GM21737 (cell line): Measurements from ENCODE around the gene LSM14A.
"Not testable (repeated sequence)": the region's sequence is repeated elsewhere in the genome, so short reads cannot be mapped to it uniquely, and the experiment has no call there.

Experiments used
- ATAC-seq: cut with Tn5 transposase; IDR thresholded peaks from one replicate; pipeline ENCODE4 v1.9.1; 2021; ENCODE audit warnings: mild to moderate bottlenecking, moderate library complexity; ENCODE audit not compliant: unreplicated experiment

Gene LSM14A

DNA sequence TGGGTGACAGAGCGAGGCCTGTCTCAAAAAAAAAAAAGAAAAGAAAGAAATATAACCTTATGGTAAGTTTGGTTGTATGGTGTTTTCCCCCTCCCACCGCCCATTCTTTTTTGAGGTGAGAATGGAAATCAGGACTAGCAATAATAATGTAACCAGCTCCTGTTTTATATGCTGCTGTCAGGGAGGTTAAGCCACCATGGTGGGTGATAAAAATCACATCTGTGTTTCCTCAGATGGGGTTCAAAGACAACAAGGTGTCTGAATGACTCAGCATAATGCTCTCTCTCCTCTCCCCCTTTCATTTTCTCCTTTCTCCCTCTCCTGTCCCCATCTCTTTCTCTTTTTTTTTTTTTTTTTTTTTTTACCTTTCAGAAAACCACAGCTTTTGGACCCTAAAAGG is 53.7 kb downstream of the LSM14A start:
- ATAC-seq = no peak

DNA sequence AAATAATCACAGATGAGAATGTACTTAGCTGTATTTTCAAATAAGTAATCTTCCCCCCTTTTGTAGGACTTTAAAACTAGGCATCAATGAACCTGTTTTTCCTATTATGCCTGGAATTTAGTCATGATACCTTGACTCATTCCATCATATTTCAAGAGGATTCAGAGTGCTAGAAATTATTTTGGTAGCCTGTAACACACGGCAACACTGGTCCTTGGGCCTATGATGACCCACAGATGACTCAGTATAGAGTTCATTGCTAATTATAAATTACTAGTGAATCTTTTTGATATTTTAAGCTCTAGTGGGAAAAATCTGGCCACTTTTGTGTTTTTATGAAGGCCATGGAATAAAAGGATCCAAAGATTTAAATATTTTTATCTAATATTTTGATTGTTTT is 56.0 kb downstream of the LSM14A start:
- ATAC-seq = no peak

DNA sequence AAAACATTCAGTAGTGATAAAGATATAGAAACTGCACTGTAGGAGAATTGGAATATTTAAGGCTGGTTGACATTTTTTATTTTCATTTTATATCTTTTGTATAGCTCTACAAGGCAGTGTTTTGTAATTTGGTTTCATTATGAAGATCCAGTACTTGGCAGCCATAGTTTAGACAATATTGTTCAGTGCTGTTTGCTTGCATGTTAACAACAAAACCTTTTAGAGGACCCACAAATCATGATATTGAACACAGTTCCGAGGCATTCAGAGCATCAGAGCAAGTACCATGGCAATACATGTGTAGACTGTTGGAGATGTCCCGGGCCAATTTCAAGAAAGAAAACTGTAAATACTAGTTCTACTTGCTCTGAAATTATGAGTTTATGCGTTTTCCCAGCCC is 56.5 kb downstream of the LSM14A start:
- ATAC-seq = no peak

DNA sequence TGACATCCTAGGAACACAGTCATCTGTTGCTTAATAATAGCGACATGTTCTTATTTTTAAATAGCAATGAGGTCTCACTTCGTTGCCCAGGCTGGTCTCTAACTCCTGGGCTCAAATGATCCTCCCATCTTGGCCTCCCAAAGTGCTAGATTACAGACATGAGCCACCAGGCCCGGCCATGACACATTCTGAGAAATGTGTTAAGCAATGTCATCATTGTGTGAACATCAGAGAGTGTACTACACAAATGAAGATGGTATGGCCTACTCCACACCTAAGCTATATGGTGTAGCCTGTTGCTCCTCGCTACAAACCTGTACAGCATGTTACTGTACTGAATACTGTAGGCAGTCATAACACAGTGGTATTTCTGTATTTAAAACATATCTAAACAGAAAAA is 57.4 kb downstream of the LSM14A start:
- ATAC-seq = no peak

DNA sequence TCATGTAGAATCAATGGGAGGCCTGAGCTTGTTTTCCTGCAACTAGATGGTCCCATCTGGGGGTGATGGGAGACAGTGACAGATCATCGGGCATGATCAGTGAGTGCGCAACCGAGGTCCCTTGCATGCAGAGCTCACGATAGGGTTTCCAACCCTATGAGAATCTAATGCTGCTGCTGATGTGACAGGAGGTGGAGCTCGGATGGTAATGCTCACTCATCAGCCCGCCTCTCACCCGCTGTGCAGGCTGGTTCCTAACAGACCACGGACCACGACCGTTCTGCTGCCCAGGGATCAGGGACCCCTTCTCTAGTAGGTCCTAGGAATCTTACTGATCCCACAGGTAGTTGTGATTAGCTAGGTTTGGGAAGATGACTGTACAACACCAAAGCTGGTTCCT is 58.5 kb downstream of the LSM14A start:
- no peak for ATAC-seq

DNA sequence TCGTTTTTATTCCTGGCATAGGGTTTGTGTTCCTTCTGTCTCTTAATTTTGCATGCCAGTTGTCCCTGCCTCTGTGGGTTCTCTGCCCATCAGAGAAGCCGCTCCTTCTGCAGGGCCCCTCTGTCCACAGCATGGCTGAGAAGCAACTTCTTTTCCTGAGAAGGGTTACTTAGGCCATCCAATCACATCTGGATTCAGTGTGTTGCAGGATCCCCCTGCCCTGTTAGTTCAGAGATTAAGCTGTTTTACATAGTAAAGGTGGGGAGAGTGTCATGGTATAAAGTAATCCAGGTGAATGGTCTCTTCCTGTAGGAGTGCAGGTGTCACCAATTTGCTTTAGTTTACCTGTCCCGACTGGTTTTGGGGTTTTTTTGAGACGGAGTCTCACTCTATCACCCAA is 59.1 kb downstream of the LSM14A start:
- no peak for ATAC-seq

DNA sequence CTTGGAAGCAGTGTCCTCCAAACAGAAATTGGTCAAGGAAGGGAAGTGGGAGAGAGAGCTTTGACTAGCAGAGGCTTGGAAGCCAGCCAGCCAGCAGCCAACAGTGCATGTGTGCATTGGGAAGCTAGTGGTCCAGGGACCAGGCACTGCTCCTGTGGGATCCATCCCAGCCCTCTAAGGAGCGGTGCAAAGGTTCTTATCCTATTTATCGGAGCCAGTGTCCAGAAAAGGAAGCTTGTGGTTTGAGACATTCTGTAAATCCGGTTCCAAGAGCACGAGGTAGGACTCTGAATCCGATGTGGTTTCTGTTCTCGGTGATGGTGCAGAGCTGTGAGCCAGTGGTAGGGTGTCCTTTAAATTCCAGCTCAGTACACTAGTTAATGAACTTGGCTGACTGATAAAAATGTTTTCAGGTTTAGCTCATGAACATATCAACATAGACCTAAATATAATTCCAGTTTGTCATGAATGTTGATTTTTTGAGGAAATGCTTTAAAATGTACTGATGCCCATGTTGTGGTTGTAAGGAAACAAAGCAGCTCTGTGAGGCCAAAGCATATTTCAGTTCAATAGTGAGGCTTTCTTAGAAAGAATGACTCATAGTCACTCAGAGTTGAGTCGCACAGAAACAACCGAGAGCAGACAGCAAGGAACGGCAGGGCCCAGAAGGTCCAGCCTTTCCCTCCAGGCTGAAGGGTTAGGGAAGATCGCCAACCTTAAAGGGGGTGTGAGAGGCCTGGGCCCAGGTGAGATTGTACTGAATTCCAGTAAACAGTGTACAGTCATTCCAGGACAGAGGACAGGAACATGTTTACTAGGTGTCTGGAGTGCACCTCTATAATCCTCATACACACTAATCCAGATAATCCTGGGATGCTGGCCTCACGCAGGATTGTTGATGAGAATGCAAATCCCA is 60.5 kb downstream of the LSM14A start:
- ATAC-seq = no peak

DNA sequence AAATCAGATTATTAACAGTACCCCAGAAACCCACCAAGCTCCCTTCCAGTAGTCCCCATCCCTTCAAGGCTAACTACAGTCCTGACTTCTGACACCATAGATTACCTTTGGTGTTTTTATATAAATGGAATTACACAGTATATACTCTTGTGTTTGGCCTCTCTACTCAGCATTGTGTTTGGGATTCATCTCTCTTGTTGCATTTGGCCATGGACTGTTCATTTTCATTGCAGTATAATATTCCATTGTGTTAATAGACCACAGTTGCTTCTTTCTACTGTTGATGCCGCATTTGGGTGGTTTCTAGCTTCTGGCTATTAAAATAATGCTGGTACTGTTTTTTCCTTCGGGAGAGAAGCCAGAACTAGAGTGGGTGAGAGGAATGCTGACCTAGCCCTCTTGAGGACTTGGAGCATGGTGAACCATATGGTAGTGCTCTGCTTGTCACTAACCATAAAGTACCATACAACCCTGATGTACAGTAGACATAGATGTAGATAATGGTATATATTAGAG is 63.2 kb downstream of the LSM14A start:
- ATAC-seq = no peak

DNA sequence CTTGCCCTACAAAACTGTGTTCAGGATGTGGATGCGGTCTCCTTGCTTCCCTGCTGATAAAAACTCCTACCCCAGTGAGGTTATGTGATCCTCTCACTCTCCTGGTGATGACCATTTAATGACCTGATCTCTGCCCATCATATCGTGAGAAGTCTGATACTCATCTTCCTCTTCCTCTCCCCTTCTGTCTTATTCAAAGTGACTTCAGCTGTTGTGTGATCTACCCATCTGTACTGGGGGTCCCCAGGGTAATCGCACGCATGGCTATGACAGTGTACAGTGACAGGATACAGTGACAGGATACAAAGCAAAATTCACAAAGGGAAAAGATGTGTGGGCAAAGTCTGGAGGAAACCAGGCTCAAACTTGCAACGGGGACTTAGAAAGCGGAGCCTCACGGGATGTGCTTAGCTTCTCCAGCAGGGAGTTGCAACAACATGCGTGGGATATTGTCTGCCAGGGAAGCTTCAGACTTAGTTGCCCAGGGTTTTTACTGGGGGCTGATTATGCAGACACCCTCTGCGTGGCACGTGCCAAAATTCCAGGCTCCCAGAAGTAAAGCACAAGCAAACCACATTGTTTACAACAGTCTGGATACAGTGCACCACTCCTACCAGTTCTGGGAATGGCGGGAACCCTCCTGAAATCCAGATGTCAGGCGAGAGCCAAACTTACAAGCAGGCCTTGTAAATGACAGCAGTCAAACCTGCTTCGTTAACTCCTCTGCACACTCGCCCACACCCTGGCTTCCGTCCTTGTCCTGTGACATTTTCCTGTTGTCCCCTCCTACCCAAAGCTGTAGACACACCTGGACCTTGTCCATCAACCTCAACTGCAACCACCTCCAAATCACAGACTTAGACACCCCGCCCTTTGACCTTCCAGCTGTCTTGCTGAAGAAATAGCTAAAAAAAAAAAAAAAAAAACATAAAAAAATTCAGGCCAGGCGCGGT is 64.0 kb downstream of the LSM14A start:
- no peak for ATAC-seq

DNA sequence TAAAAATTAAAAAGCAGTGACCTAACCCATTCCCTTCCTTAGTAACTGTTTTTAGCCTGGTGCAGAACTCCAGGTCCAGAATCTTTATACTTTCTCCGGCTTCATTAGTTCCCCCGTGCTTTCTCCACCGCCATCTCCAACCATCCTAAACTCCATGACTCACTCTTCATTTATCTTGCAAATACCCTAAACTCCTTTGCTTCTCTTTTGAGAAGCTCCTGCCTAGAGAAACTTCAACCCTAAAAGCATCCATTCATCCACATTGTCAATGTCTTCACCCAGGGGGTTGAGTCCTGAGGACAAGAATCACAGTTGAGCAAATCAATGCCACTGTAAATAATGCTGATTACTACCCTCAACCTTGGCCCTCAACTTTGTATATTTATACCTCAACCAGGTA is 65.0 kb downstream of the LSM14A start:
- ATAC-seq = no peak

DNA sequence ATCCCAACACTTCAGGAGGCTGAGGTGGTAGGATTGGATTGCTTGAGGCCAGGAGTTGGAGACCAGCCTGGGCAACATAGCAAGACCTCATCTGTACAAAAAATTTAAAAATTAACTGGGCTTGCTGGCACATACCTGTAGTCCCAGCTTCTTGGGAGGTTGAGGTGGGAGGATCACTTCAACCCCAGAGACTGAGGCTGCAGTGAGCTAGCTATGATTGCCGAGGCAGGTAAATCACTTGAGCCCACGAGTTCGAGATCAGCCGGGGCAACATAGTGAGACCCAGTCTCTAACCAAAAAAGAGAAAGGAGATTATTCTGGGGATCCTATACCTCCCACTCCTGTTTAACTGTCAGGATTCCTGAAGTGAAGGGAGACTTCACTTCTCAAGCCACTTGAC is 65.6 kb downstream of the LSM14A start:
- ATAC-seq = no peak

DNA sequence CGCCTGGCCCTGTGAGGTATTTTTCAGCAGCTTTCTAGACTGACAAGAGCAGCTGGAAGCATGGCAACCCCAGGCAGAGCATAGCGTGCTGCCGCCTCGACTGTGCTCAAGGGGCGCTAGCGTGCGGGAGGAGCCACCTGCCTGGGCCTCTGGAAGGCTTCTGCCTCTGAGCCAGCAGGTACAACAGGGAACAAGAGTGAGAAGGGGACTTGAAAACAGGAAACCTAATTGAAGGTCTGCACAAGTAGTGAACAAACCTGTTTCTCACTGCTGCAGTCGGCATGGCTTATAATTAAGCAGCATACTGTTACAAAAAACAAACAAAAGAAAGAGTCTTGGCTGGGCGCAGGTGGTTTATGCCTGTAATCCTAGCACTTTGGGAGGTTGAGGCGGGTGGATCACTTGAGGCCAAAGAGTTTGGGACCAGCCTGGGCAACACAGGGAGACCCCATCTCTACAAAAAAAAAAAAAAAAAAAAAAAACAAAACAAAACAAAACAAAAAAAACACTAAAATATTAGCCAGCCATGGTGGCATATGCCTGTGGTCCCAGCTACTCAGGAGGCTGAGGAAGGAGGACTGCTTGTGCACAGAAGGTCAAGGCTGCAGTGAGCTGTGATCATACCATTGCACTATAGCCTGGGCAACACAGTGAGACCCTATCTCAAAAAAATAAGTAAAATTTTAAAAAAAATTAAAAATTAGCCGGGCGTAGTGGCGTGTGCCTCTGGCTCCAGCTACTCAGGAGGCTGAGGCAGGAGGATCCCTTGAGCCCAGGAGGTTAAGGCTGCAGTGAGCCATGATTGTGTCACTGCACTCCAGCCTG is 69.4 kb downstream of the LSM14A start:
- no peak for ATAC-seq

DNA sequence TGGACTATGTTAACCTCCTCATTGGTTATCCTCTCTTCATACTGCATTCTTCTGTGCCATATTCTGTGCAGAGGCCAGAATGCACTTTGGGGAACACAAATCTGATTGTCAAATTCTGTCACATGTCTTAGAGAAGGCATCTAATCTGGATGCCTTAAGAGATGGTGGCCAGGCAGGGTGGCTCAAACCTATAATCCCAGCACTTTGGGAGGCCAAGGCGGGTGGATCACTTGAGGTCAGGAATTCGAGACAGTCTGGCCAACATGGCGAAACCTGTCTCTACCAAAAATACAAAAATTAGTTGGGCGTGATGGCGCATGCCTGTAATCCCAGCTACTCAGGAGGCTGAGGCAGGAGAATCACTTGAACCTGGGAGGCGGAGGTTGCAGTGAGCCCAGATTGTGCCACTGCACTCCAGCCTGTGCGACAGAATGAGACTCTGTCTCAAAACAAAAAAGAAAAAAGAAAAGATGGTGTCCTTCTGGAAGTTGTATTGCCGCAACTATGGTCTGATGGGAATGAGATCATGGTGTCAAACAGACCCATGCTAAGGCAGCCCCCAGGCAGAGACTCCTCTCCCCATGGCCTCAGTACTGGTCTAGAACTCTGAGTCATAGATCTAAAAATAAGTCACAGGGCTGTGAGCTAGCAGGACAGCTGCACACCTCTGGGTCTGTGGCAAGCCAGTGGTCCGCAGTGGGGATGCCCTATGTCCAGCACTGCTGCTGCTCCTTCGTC is 71.0 kb downstream of the LSM14A start:
- ATAC-seq = not testable (repeated sequence)

DNA sequence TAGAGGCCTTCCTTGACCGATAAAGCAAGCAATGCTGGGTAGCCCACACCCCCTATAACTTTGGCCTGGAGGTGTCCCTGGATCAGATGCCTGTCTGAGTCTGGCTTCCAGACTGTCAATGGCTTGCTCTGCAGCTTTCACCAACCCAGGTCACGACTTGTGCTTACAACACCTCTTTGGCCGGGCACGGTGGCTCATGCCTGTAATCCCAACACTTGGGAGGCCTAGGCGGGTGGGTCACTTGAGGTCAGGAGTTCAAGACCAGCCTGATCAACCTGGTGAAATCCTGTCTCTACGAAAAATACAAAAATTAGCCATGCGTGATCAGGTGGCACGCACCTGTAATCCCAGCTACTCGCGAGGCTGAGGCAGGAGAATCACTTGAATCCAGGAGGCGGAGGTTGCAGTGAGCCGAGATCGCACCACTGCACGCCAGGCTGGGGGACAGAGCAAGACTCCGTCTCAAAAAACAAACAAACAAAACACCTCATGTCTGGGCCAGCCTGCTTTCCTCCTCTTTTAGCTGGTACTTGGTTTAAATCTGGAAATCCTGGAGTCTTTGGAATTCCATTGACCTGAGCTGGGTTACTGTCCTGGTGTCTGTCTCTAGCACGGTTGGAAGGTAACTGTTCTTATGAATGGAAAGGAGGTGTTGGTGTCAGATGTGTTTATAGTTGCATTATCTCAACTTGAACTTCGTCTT is 71.7 kb downstream of the LSM14A start:
- ATAC-seq = no peak

DNA sequence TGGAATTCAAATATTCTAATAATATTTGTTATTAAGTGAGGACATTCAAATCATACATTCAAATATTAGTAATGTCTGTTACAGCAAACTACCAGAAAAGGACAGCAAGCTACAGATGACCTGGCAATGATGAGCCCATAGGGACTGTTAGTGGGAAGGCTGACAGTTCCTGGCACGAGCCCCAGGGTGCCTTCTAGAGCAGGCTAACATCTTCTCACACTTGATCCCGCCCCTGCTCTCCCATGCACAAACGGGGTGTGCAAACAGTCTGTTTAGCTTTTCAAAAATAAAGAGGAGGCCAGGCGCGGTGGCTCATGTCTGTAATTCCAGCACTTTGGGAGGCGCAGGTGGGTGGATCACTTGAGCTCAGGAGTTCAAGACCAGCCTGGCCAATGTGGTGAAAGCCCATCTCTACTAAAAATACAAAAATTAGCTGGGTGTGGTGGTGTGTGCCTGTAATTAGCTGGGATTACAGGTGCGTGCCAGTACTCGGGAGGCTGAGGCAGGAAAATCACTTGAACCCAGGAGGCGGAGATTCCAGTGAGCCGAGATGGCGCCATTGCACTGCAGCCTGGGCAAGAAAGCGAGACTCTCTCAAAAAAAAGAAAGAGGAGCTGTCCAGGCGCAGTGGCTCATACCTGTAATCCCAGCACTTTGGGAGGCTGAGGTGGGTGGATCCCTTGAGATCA is 72.5 kb downstream of the LSM14A start:
- ATAC-seq = no peak

DNA sequence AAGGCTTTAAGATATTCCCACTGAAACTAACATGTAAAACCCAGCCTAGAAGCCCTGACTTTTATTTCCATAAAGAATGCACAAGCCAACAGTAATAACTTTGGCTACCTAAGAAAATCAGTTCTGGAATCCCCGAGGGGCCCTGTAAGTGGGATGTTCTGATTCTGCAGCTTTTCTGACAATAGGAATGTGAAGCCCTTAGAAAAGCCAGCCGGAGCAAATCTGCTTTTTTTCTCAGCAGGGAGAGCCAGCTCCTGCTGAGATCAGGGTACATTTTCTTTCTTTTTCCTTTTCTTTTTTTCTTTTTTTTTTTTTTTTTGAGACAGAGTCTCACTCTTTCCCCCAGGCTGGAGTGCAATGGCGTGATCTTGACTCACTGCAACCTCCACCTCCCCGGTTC is 74.0 kb downstream of the LSM14A start:
- no peak for ATAC-seq

DNA sequence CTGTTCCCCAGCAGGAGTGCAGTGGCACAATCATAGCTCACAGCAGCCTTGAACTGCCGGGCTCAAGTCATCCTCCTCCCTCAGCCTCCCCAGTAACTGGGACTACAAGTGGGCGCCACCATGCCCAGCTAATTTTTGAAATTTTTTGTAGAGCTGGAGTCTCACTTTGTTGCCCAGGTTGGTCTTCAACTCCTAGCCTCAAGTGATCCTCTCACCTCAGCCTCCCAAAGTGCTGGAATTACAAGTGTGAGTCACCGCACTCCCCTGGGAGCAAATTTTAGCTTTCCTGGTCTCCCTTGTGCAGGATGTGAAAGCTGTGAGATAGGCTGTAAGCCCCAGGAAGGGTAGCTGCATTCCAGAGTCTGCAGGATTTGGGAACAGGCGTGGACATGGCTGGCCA is 76.6 kb downstream of the LSM14A start:
- no peak for ATAC-seq

DNA sequence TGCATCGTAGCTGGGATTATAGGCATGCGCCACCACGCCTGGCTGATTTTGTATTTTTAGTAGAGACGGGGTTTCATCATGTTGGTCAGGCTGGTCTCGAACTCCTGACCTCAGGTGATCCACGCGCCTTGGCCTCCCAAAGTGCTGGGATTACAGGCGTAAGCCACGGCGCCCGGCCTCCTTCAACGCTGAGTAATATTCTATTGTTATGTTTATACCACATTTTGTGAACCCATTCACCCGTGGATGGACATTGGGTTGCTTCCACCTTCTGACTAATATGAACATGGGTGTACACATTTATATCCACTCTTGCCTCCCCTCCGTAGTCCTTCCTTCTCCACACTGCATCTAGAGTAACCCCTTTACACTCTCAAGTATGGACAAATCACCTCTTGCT is 80.9 kb downstream of the LSM14A start:
- not testable (repeated sequence) for ATAC-seq

DNA sequence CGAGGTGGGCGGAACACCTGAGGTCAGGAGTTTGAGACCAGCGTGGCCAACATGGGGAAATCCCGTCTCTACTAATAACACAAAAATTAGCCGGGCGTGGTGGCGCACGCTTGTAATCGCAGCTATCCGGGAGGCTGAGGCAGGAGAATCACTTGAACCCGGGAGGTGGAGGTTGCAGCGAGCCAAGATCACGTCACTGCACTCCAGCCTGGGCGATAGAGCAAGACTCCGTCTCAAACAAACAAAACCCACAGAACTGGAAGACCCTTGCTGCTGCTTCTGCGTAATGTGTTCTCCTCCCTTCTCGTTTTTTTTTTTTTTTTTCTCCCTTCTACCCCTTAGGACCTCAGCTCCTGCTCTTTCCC is 81.4 kb downstream of the LSM14A start:
- ATAC-seq = not testable (repeated sequence)
